ENCODE data around the gene RTP5.

Gene RTP5

DNA sequence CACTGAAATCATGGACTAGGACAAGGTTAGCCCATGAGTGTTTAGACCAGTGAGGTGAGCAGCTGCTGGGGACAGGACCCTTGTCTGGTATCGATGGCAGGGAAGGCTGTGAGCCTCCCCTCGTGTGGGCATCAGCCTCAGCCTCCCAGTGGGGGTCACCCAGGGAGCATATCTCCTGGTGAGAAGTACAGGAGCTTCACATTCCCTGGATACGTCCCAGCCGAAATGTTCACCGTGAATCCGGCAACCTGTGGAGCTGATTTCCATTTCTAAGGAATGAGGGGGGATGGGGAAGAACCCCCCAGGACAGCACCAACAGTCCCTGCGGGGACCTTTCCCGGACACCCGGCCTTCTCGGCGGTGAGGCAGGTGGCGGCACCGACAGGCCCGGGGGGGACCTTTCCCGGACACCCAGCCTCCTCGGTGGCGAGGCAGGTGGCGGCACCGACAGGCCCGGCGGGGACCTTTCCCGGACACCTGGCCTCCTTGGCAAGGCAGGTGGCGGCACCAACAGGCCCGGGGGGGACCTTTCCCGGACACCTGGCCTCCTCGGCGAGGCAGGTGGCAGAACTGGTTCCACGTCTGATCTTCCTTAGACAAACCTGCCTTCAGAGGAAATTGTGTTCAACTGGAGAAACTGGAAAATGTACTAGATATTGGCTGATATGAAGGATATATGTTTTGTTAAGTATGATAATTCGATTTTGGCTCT, 21.2 kb downstream of the RTP5 start:
- no peak for DNase-seq

DNA sequence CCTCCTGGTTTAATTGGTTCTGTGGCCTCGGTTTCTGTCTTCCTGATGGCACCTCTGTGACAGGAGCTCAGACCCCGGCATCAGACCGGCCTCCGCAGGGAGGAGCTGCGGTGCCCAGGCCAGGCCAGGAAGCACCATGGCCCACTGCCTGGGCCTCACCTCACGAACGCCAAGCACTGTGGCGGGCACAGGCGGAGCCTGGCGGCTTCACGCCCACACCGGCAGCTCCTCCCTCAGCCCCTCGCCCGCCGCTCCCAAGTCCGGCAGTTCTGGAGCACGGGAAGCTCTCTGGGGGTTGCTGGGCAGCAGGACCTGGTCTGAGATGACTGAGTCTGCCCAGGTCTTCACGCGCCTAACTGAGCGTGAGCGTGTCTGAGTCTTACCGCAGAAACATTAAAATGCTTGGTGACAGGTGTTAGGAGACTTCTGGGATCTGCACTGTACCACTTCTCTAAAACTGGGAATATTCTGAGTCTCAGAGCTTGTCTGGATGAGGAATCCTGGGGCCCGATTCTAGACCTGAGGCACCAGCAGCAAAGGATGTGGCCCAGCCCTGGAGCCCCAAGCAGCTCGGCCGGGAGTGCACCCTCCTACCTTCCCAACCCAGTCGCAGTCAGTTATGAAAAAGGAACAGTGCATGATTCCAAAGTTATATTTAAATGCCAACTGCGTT, 21.9 kb downstream of the RTP5 start:
- no peak for DNase-seq

DNA sequence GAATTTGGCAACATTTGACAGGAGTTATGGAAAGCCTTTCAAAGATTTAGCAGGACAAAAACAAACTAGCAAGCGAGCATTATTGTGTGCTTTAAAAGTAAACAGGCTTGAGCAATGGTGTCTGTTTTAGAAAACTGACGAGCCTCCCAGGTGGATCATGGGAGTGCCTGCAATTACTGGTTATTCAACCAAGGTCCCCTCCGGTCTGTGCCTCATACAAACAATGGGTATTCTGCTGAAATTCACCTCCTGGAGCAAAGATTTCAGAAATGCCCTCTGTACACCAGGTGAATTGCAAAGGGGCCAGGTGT, 22.4 kb downstream of the RTP5 start:
- DNase-seq: no peak

DNA sequence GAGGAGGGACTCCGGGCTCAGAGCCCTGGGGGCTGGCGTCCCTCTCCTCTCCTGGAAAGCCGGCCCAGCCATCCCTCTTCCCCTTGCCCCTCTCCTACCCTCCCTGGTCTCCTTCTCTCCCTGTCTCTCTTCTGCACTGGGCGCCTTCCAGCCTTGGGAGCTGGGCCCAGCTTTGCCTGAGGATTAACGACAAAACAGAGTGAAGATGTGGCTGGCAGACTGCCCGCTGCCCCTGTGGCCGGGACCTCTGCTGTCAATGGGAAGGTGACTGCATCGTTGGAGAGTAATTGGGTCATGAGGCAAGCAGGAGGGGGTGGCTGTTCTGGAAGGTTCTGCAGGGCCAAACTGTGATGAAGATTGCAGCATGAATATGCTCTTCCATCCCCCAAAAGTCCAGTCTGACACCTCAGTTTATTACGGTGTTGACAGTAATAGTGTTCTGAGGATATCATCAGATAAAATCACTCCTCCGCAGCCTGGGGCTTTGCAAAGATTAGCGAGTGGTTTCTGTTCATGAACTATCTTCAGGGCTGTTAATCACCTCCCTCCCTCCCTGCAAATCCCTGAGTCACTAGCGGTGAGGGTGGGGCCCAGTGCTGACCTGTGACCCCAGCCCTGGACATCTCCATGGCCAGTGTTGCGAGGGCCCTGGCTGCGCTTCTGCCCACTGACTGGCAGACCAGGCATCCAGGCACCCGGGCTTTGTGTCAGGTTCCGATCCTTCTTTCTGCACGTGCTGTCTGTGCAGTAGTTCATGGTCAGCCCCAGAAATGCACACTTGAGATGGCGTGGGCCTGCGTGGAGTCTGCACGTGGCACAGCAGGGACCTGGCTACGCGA, 23.0 kb downstream of the RTP5 start:
- no peak for DNase-seq

DNA sequence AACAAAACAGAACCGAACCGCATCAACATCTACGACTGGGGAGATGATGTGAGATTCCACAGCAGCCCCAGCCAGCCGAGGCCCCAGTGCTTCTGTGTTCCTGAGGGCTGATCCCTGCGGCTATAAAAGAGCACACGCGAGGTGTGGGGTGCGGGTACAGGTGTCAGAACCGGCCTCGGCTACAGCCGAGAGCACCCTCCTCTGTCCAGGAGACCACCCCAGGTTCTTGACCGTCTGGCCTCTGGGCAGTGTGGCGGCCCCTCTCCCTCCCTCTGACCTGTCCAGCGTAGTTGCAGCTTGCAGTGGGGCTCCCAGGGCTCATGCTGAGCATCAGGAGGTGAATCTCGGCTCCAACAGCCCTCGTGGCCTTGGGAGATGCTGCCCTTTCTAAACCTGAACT, 23.7 kb downstream of the RTP5 start:
- peak; percentile 32 for DNase-seq

DNA sequence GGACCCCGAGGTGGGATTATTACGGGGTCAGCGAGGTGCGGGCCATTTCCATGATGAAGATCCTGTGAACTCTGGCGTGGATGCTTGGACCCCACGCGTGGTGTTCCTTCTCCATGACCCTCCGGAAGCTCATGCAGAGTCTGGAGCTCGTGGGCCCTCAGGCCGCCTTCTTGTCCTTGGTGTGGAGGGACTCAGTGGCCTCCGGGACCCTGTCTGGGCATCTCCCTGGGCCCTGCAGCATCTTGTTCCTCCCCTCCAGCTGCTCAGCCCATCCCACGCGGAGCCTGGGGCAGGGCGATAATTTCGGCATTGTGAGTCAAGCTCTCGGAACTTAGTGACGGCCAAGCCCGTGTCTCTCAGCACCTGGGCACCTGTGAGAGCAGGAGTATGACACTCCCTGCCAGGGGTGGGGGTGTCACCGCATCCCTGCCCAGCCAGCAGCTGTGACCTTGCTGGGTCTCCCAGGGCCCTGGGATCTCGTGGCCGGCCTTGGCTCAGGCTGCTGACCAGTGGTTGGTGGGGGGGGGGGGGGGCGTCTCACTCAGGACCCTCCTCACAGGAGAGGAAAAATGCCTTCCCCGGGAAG, 24.6 kb downstream of the RTP5 start:
- peak; percentile 49 for DNase-seq

DNA sequence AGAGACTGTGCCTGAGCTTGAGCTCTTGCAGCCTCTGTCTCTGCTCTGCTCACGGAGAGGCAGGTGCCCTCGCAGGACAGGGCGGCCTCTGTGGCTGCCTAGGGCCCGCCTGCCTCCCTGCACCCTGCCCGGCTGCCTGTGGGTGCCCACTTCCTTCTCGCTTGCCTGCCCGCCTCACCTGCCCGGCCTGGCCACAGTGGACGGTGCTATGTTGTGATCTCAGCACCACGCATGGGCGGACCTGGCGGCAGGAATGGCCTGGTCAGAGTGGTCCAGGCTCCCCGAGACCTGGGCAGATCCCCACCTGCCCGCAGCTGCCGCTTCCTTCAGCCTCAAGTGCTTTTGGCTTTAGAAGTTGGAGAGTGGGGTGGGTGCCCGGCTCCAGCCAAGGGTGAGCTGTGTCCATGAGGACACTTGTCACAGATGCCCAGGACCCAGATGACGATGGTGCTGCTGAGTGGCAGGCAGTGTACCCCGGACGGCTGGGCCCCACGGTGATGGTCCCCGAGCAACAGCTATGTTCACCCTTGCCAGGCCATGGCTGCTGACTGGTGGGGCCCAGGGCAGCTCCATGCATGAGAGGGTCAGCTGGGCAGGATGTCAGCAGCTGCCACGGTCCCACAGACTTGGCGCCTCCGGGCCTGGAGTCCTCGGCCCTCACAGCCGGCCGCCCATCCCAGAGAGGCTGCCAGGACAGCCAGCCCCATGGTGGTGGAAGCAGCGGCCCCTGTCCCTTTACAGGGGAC, 25.3 kb downstream of the RTP5 start:
- DNase-seq: peak; percentile 46

DNA sequence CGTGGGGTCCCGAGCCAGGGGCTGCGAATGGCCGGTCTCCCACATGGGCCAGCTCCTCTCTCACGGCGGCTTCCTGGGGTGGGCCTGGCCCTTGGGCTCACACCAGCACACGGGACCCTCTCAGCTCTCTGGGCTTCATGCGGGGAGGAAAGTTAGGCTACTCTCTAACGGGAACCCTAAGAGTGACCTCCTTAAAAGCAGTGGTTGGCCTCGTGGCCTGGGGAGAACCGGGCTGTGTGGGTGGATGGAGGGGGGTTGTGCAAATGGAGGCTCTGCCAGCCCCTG, 25.8 kb downstream of the RTP5 start:
- DNase-seq: peak; percentile 47

DNA sequence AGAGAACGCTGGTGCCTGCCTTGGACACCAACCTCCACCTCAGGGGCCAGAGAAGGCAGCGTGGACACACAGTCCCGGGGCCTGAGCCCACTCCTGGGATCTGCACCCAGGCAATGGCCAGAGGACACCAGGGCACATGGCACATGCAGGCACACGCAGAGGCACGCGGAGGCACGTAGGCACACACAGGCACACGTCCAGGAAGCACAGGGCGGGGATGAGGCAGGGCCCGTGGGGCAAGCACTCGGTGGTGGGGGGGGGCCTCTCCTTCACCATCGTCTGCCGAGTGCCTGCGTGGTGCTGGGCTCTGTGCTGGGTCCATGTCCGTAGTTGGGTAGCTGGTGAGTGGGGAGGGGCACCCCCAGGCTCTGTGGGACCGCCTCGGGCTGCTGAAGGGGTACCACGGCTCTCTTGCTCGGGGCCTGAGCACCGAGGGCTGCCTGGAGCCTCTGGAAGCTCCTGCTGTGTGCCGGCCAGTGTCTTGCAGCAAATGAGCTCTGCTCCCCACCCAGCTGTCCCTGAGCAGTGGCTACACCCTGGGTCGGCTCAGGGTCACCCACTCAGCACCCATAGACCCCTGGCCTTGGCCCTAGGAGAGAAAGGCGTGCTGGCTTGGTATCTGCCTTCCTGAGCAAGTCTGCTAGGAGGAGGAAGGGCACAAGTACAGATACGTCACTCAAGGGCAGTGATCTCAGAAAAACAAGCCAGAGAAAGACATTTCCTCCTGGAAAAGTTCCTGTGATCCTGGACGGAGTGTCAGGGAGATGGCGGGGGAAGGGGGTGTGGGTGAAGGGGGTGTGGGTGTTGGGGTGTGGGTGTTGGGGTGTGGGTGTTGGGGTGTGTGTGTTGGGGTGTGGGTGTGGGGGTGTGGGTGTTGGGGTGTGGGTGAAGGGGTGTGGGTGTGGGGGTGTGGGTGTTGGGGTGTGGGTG, 26.4 kb downstream of the RTP5 start:
- peak; percentile 75 for DNase-seq

DNA sequence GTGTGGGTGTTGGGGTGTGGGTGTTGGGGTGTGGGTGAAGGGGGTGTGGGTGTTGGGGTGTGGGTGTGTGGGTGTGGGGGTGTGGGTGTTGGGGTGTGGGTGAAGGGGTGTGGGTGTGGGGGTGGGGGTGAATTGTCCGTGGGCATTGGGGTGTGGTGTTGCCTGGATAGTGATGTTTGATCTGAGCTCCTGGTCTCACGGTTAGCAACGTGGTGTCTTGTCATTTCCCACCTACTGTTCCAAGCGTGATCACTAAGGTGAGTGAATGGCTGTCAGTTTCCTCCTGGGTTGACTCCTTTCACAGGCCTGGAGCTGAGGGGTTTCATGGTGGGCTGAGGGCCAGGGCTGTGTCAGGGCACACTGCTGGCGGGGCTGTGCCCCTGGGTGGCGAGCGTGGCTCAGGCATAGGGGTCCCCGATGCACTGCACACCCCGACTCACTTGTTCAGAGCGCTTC, 27.2 kb downstream of the RTP5 start:
- DNase-seq: peak; percentile 42

DNA sequence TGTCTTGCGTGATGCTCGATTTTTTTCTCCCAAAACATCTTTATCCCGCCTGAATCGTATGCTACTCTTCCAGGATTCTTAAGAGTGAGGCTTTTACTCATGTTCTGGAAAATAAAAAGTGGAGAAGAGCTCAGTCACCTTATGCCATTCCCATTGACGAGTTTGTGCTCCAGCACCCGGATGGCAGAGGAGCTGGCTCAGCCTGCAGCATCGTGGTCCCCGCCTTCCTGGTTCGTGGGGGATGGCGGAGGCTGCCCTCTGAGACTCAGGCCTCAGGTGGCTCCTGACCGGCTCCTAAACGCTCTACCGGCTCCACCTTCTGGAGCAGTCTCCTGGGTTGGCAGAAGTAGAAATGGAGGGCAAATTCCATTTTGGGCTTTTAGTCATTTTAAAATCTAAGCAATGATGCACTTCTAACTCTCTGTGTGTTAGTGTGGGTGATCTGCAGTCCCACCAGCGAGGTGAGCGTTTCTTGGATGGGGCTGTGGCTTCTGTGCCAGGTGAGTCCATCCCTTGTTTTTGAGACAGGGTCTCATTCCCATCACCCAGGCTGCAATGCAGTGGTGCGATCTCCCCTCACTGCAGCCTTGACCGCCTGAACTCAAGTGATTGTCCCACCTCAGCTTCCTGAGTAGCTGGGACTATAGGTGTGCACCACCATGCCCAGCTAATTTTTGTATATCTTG, 27.8 kb downstream of the RTP5 start:
- DNase-seq: peak; percentile 45

DNA sequence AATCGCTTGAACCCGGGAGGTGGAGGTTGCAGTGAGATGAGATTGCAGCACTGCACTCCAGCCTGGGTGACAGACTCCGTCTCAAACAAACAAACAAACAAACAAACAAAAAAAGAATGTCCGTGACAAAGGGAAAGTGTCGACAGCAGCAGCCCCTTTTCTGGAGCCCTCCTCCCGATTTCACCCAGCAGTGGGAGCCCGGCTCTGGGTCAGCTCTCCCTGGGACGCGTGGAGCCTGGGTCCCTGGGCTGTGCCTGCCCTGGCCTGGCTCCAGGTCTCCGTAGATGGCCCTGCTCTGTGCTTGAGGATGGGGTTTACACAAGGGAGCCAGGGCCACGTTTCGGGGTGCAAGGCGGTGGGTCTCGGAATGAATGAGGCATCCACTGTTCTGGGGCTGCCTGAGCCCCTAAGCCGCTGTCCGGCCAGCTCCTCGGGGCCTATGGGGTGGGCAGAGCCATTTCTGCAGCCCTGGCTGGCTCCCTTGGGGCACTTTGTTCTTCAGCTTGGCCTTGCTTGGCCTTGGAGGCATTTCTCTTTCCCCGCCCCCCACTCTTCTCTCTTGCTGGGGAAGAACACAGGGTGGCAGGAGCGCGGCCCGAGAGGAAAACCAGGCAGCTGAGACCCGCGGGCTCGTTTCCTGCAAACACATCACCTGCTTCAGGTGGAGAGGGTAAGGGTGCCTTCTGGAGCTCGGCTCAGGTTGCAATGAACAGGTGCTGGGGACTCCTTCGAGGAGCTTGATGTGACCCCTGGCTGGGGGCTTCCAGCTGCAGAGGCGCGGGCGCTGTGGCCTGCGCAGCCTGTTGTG, 29.1 kb downstream of the RTP5 start:
- peak; percentile 40 for DNase-seq

DNA sequence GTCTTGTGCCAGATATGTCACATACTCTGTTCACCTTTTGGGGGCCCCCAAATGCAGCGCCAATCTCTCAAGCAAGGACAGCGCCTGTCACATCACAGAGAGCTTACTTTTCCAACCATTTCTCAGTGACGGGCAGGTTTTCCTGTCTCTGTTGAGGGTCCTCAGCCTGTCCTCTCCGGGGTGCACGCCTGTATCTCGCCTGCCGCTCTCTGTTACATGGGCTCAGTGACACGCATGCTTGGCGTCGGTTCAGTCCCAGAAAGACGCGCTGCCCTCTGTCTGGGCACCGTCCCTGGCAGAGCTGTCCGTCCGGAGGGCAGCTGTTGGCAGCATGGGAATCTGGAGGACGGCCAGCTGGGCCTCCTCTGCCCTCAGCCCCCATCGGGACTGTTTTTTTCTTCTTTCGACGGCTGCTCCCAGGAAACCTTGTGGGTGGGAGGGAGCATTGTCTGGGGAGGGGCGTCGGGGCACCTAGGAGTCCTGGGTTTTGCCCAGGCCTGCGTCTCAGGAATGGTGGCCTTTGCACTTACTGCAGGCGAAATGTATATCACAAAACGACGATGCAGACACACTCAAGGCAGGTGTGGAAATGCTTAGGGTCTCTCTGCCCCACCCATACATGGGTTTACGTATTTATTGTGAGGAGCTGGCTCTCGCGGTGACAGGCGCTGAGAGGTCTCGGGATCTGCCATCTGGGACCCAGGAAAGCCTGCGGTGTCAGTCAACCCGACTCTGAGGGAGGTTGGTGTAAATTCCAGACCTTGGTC, 30.9 kb downstream of the RTP5 start:
- peak; percentile 33 for DNase-seq

DNA sequence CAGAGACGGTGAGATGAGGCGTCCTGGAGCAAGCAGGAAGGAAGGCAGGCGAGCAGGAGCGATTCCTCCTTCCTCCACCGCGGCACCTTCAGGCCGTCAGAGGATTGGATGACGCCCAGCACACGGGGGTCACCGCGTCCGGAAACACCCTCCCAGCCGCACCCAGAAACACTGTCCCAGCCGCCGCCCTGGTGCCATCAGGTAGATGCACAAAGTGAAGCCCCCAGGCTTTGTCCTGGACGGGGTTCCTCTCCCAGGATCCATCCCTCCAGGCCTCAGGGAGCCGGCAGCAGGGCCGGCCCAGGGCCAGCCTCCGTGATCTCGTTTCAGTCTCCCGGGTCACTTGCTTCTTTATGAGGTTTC, 31.5 kb downstream of the RTP5 start:
- peak; percentile 32 for DNase-seq

DNA sequence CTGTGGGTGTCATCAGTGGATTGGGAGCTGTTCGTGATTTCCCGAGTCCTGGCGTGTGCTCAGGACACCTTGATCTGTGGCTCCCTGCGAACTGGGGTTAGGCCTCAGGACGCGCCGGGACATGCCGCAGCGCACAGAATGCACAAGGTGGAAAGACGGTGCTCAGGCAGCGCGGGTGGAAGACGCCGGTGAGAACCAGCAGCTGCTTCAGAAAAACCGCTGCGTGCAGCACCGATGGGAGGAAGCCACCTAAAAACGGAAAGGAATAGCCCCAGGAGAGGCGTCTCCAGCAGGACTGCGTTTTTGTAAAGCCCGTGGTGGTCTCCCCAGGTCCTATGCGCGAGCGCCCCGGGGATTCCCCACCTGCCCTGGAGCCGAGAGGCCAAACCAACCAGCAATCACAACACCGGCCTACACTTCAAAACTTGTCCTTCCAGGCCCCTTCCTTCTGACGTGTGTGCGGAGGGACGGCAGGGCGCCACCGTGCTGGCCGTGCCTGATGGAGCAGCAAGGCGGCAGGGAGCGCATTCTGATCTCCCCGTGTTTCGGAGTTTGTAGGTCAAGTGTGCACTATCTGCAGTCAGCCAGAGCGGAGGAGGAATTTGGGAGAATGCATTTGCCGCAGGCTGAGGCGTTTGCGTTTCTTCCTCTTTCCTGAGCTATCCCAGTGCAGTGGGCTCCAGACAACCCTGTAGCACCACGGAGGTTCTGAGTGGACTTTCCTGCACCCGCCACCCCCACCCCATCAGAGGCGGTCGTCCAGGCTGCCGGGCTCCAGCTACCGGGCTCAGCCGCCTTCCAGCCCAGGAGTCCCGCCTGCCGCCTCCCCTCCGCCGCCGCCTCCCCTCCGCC, 32.2 kb downstream of the RTP5 start:
- peak; percentile 49 for DNase-seq

DNA sequence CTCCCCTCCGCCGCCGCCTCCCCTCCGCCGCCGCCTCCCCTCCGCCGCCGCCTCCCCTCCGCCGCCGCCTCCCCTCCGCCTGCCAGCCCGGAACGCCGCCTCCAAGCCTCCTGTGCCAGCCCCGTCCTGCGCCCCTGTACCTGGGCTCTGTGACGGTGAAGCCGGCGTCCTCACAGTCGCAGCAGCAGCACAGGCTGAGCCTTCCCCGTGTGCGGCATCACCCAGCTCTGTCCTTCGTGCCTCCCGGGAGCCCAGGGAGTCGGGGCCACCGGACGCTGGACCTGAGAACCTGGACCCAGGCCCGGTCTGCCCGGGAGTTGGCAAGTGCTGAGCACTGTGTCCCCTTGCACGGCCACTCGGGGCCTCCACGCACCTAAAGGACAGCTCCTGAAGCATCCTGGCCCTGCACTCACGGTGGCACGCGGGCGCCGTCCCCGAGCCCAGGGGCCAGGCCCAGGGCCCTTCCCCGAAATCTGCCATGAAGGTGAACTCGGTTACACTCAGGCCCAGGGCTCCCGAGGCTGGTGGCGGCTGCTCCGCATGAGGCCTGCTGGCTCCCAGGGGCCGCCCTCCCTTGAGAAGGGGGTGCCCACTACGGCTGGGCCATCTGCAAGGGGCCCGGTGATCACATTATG, 32.9 kb downstream of the RTP5 start:
- DNase-seq: peak; percentile 42

DNA sequence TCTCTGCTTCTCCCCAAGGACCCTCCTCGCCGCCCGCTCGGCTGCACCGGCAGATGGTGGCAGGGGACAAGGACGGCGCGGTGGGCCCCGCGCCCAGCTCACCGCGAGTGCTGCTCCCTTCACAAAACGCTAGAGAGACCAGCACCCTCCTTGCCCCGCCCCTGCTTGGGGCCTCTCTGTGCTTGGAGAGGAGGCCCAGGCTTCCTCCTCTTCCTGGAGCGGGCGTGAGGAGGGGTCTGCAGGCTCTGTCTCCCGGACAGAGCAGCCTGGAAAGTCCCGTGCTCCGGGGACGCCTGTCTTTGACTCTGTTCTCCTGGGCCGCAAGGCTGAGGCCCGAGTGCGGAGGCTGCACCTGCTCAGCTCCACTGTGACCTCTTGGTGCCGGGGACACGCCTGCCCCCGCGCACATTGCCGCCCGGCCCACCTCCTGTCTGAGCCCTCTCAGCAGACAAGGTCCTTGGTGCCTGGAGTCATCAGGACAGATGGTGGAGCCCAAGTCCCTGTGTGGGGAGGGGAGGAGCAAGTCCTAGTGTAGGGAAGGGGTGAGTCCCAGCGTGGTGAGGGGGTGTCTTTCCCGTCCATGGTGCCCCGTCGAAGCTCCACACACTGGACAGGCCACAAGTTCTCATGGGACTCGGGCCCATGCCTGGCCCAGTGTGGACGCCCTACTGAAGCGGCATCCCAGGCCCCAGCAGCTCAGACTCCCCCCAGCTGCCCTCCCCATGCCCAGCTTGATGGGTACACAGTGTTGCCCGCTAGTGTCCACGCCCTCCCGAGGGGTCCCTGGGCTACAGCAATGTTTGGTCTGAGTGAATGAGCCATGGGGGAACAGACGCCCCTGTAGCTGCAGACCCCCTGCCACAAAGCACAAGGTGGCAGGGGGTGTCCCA, 33.8 kb downstream of the RTP5 start:
- peak; percentile 45 for DNase-seq
